Mesodermal cell (in vitro differentiated cells): ENCODE measurements around the gene PPP5C.
"Not testable (repeated sequence)": the region's sequence is repeated elsewhere in the genome, so short reads cannot be mapped to it uniquely, and the experiment has no call there.

Experiments
- H3K27ac ChIP-seq: 2 replicates; pipeline ENCODE4 v1.7.0; 2013; ENCODE audit warnings: mild to moderate bottlenecking, low read depth, low read length, moderate library complexity; ENCODE audit not compliant: severe bottlenecking
- H3K36me3 ChIP-seq: 2 replicates; pipeline ENCODE4 v1.7.1; 2013; ENCODE audit warnings: mild to moderate bottlenecking, low read length, moderate library complexity; ENCODE audit not compliant: control insufficient read depth, insufficient read depth
- H3K4me1 ChIP-seq: one replicate; pipeline ENCODE4 v1.7.1; 2013; ENCODE audit warnings: mild to moderate bottlenecking, low read length; ENCODE audit not compliant: insufficient read depth, control insufficient read depth, poor library complexity, severe bottlenecking
- H3K4me3 ChIP-seq: 2 replicates; pipeline ENCODE4 v1.7.0; 2013; ENCODE audit warnings: low read length, control low read depth, mild to moderate bottlenecking; ENCODE audit not compliant: insufficient read depth, poor library complexity, severe bottlenecking; ENCODE audit errors: extremely low read depth
- H3K9me3 ChIP-seq: 2 replicates; pipeline ENCODE4 v1.7.1; 2013; ENCODE audit warnings: mild to moderate bottlenecking, low read length, moderate library complexity; ENCODE audit not compliant: control insufficient read depth
- WGBS, 2 experiments: methylation state at CpG; one replicate each; pipeline ENCODE4 v1.1.5; 2013; ENCODE audit warnings: missing lambda C conversion rate in 2 of 2; ENCODE audit not compliant: insufficient coverage in 2 of 2; 5-methylcytosine and 5-hydroxymethylcytosine counted together

PPP5C gene

DNA sequence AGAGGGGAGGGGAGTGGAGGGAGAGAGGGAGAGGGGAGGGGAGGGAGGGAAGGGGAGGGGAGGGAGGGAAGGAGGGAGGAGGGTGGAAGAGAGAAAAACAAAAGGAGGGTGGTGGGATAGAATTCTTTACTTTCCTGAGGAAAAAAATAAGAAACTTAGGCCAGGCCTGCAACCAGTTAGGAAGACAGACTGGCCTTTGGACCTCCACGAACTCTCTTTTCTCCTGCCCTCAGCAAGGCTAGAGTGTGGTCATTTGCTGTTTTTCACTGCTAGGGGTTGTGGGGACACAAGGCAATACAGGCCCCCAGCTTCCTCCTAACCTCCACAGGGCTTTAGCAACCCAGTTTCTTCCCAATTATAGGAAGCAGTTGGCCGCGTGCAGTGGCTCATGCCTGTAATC is 62.3 kb downstream of the PPP5C start:
- peaks cover 27% of the 10 kb centered on the region for H3K4me1 ChIP-seq
- 44 to 63% methylated on average over 1 to 3 of the region's 3 CpGs for WGBS, 2 experiments
- H3K36me3 ChIP-seq: peaks cover 16% of the 10 kb centered on the region
- H3K9me3 ChIP-seq: no peaks in the 10 kb centered on the region
- H3K4me3 ChIP-seq: no peak overlapping the region
- H3K27ac ChIP-seq: peak overlapping the region; percentile 36

DNA sequence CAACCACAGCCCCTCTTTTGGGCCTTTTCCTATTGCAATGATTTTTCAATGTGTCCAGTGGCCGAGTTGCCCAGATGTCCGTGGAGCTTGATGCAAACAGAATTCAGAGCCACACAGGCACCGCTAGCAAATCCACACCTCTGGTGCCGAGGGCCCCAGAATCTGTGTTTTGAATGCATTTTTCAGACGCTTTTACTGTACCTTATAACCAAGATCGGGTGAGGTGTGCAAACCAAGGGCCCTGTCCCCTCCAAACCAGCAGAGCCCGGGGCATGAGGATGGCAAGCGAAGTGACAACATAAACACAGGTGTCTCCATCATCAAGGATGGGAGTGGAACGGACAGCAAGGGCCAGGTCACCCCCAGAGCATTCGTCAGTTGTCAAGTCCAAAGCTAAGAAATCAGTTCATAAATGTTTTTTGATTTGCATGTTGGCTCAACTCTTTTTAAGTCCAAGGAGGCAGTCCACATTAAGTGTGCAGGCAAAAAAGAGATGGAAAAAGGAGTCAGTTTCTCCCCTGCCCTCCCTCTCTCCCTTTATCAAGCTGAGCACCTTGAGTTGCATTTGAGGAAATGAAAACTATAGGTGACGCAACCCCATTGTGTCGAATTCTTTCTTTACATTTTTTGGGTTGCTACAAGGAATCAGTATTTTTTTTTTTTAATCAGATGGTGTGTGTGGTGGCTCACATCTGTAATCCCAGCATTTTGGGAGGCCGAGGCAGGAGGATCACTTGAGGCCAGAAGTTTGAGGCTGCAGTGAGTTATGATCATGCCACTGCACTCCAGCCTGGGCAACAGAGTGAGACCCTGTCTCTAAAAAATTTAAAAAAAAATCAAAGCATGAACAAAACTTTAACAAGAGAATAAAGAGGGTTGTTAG is 63.6 kb downstream of the PPP5C start:
- 91 to 96% methylated on average over 9 to 13 of the region's 13 CpGs for WGBS, 2 experiments
- H3K36me3 ChIP-seq: peaks cover 16% of the 10 kb centered on the region
- no peak overlapping the region for H3K4me3 ChIP-seq
- no peak overlapping the region for H3K27ac ChIP-seq
- peaks cover 4% of the 10 kb centered on the region for H3K9me3 ChIP-seq
- H3K4me1 ChIP-seq: peaks cover 22% of the 10 kb centered on the region

DNA sequence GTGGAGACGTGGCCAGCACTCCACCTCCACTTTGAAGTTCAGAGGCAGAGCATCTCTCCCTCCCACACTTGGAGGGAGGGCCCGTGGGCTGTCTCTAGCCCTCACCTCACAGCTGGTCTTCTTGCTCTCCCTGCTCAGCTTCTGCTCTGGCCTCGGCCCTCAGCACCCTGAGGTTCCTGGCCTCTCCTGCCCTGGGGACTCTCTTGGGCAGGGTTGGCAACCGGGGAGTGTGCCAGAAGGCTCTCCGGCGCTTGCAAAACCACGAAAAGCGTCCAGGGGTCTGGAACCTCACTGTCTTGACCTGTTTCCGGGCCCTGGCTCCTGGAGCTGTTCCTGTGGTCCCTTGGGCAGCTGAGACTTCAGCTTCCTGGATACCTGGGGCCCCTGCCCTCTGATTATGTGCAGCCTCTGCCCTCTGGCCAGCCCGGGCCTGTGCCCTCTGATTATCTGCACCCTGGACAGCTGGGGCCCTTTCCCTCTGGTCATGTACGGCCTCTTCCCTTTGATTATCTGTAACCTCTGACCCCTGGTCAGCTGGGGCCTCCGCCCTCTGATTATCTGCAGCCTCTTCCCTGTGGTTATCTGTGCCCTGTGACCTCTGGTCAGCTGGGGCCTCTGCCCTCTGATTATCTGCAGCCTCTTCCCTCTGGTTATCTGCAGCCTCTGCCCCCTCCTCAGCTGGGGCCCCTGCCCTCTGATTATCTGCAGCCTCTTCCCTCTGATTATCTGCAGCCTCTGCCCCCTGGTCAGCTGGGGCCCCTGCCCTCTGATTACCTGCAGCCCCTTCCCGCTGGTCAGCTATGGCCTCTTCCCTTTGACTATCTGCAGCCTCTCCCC is 64.4 kb downstream of the PPP5C start:
- WGBS, 2 experiments: 94 to 95% methylated on average over 12 to 13 of the region's 13 CpGs

DNA sequence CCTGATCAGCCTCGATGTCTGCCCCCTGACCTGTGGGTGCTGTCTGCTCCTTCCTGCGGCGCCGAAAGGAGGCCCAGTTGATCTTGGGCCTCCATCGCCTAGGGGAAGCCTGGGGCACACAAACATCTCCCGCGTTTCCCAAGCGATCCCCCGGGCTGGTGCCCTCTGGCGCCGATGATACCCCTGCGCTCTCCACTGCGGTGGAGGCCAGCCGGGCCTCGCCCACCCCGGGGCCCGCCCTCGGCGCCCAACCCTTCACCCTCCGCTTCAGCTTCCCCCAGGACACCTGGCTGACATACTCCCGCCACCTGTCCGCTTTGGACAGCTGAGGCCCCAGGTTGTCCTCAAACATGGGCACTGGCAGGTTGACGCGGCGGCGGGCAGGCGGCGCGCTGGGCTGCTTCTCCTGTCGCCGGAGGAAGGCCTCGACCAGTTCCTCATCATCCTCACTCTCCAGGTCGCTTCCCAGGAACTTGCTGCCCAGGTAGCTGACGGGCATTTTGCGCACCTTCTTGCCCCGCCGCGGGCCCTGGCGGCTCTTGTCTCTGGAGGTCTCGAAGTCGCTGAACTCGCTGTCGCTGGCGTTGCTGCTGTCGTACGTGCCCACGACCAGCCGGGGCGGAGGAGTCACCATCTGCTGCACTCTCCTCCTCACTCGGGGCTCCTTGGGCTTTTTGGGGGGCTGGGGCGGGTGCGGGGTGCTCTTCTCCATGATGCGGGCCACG is 65.2 kb downstream of the PPP5C start:
- H3K4me3 ChIP-seq: peak overlapping the region; percentile 68
- H3K36me3 ChIP-seq: peaks cover 16% of the 10 kb centered on the region
- H3K9me3 ChIP-seq: peaks cover 4% of the 10 kb centered on the region
- peaks cover 19% of the 10 kb centered on the region for H3K4me1 ChIP-seq
- 15 to 17% methylated on average over 41 to 53 of the region's 54 CpGs for WGBS, 2 experiments
- no peak overlapping the region for H3K27ac ChIP-seq

More for the DNA sequence above, 64.4 kb downstream of the PPP5C start:
- peaks cover 4% of the 10 kb centered on the region for H3K9me3 ChIP-seq
- peaks cover 16% of the 10 kb centered on the region for H3K36me3 ChIP-seq
- H3K27ac ChIP-seq: no peak overlapping the region
- H3K4me1 ChIP-seq: peaks cover 22% of the 10 kb centered on the region
- peak overlapping the region; percentile 68 for H3K4me3 ChIP-seq

DNA sequence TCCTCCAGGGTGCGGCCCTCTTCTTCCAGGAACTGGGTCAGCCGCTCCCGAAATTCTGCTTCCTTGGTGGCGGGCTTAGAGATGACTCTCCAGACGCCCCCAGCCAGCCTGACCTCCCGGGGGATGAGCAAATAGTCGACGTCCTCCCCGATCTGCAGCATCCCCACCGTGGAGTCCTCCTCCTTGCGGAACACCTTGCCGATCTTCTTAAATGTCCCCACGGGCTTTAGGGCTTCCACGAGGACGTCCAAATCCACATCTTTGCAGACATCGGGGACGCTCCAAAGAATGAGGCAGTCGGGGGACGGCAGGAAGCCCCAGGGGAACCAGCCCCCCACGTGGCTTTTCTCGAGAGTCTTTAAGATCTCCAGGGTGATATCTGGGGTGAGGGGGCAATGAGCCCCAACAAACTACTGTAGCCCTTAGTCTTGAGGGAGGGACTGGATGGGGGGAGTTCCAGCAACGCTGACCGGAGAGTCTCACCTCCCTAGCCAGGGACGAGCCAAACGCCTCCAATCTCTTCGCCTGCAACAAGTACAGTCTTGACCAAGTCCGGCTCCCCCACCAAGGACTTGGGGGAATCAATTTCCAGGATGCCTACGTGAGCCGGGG is 65.9 kb downstream of the PPP5C start:
- H3K9me3 ChIP-seq: peaks cover 4% of the 10 kb centered on the region
- peaks cover 16% of the 10 kb centered on the region for H3K36me3 ChIP-seq
- H3K4me1 ChIP-seq: peaks cover 18% of the 10 kb centered on the region
- H3K4me3 ChIP-seq: peak overlapping the region; percentile 68
- WGBS, 2 experiments: 0 to 1% methylated on average over 22 to 26 of the region's 29 CpGs
- H3K27ac ChIP-seq: peak overlapping the region; percentile 72

DNA sequence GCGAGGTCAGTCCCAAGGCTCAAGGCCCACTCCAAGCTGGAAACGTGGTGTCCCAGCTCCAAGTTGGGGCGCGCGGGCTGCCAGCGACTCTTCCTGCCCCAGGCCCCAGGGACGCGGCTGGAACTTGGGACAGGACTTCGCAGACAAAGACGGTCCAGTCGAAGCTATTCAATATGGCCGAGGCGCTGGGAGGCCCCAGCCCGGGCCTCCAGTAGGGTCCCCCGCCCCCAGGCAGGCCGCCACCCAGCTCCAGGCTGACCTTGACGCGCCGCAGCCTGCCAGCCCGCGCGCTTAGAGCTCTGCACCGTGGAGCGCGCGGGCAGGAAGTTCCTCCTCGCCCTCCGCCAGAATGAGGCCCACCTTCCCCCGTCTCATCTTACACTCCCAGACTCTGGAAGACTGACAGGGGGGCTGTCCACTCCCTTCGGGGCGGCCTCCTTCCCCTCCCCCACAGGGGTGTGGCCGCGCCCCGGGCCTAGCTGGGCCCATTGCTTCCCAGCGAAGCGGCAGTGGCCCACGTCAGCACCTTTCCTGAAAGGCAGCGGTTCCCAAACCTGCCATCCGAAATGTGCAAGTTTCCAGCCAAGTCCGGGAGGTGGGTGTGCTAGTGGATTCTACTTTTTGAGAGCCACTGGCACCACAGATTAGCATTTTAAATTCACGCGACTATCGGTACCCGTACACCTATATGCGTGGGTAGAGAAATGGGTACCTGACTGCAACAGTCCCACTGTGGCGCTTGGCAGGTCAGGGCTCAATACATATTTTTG is 66.6 kb downstream of the PPP5C start, which contains the start of gene CCDC8:
Gene CCDC8 (minus strand): TSS at position 303 of the 770 bp plus-strand sequence. CDS start 754 bp downstream, outside the sequence.
- H3K4me3 ChIP-seq: peak within 1 kb of the TSS; percentile 68
- H3K36me3 ChIP-seq: peaks cover 16% of the 10 kb centered on the region
- peak within 1 kb of the TSS; percentile 76 for H3K27ac ChIP-seq
- 12 to 13% methylated on average over 37 to 39 of the region's 46 CpGs for WGBS, 2 experiments
- peaks cover 4% of the 10 kb centered on the region for H3K9me3 ChIP-seq
- H3K4me1 ChIP-seq: peaks cover 15% of the 10 kb centered on the region

DNA sequence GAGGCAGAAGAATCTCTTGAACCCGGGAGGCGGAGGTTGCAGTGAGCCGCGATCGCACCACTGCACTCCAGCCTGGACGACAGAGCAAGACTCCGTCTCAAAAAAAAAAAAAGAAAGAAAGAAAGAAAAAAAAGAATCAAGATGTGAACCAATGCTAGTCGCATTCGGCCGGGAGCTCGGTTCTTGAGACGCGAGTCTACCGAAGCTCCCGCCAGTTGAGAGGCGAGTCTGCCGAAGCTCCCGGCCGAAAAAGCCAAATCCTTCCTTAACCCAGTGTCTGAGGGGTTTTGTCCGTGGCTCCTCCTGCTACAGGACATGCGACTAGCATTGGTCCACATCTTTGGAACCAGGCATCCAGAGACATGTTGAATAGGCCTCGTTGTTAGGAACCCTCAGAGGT is 68.0 kb downstream of the PPP5C start:
- not testable (repeated sequence) for H3K4me1 ChIP-seq, H3K9me3 ChIP-seq, H3K27ac ChIP-seq, H3K4me3 ChIP-seq
- peaks cover 16% of the 10 kb centered on the region for H3K36me3 ChIP-seq
- WGBS, 2 experiments: 96 to 98% methylated on average over 16 to 22 of the region's 22 CpGs

DNA sequence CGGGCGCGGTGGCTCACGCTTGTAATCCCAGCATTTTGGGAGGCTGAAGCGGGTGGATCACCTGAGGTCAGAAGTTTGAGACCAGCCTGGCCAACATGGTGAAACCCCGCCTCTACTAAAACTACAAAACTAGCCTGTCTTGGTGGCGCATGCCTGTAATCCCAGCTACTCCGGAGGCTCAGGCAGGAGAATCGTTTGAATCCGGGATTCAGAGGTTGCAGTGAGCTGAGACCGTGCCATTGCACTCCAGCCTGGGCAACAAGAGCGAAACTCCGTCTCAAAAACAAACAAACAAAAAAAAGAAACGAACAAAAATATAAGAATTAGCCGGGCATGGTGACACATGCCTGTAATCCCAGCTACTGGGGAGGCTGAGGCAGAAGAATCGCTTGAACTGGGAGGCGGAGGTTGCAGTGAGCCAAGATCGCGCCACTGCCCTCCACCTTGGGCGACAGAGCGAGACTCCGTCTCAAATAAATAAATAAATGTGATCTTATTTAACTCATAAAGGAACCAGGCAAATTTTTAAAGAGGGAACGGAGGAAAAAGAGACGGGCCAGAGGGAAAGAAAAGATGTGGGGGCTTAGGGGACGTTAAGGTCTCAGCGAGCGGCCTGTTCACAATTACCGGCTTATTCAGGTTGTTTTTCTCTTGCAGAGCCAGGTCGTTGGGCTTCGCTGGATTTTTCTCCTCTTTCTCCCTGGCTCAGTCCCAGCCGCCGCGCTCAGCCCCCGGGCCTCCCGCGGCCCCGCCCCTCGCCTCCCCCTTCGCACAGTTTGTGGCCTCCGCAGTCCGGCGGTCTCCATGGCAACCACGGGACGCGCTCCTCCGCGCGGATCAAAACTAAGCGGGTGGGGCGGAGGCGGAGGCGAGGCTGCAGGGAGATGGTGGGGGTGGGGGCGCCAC is 69.2 kb downstream of the PPP5C start:
- 31 to 32% methylated on average over 22 to 26 of the region's 53 CpGs for WGBS, 2 experiments

DNA sequence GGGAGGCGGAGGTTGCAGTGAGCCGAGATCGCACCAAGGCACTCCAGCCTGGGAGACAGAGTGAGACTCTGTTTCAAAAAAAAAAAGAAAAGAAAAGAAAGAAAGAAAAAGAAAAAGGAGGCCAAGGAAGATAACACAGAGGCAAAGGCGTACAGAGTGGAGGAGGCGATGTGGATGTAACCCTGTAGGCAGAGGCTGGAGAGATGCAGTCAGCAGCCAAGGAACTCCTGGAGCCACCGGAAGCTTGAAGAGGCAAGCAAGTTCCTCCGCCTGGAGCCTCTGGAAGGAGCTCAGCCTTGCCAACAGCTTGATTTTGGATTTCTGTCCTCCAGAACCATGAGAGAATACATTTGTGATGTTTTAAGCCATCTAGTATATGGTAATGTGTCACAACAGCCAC is 73.2 kb downstream of the PPP5C start:
- no peaks in the 10 kb centered on the region for H3K4me1 ChIP-seq
- WGBS, 2 experiments: 93 to 98% methylated on average over 6 to 7 of the region's 7 CpGs
- H3K4me3 ChIP-seq: no peak overlapping the region
- no peaks in the 10 kb centered on the region for H3K36me3 ChIP-seq
- H3K9me3 ChIP-seq: peaks cover 2% of the 10 kb centered on the region
- H3K27ac ChIP-seq: no peak overlapping the region

More for the DNA sequence above, 69.2 kb downstream of the PPP5C start:
- Histone ChIP-seq H3K27ac (peak overlapping the region; percentile 88), H3K4me3 (peak overlapping the region; percentile 3)
- H3K4me1 ChIP-seq, H3K9me3 ChIP-seq, H3K36me3 ChIP-seq: not testable (repeated sequence)
